NB4 (cell line): ENCODE data around the gene DHRS12.

Experiments used
- CTCF ChIP-seq: IDR thresholded peaks from one replicate; pipeline ENCODE4 v1.5.1; 2012; ENCODE audit warnings: low read depth, low read length
- POLR2A ChIP-seq: IDR thresholded peaks from 2 replicates; pipeline ENCODE4 v1.6.1; 2011; ENCODE audit warnings: mild to moderate bottlenecking; ENCODE audit not compliant: insufficient read length; ENCODE audit errors: extremely low read depth

GRCh38 chr13:51768378-51768921, 35.5 kb downstream of the DHRS12 start:
- TF ChIP-seq CTCF (peak; percentile 19), POLR2A (no peak)
